HG03558 (cell line): Measurements from ENCODE around the gene SPON2.

Source experiments
- ATAC-seq: cut with Tn5 transposase; IDR thresholded peaks from one replicate; pipeline ENCODE4 v1.9.1; 2021; ENCODE audit warnings: moderate number of reproducible peaks; ENCODE audit not compliant: unreplicated experiment; ENCODE audit errors: extremely low read depth

SPON2 gene

GRCh38 chr4:1196421-1197183, 24.2 kb upstream of the SPON2 start:
- ATAC-seq, result no peak

GRCh38 chr4:1195891-1196401, 23.6 kb upstream of the SPON2 start:
- no peak for ATAC-seq

- no peak for ATAC-seq
These were observed 22.8 kb upstream of the SPON2 start for GRCh38 chr4:1195109-1195671.

- ATAC-seq, result no peak
These were observed 21.9 kb upstream of the SPON2 start for GRCh38 chr4:1194010-1194900.

- ATAC-seq, result no peak
These were observed 21.0 kb upstream of the SPON2 start for GRCh38 chr4:1193206-1194009.

GRCh38 chr4:1192493-1193205, 20.3 kb upstream of the SPON2 start:
- ATAC-seq, result no peak

- ATAC-seq, result no peak
These were observed 19.7 kb upstream of the SPON2 start for GRCh38 chr4:1192091-1192492.

GRCh38 chr4:1191621-1192020, 19.2 kb upstream of the SPON2 start:
- no peak for ATAC-seq

GRCh38 chr4:1187182-1187581, 14.8 kb upstream of the SPON2 start:
- ATAC-seq, result no peak

- no peak for ATAC-seq
These were observed 11.8 kb upstream of the SPON2 start for GRCh38 chr4:1183985-1184773.

GRCh38 chr4:1182313-1182712, 9.9 kb upstream of the SPON2 start:
- no peak for ATAC-seq

- no peak for ATAC-seq
These were observed 8.3 kb upstream of the SPON2 start for GRCh38 chr4:1180663-1181062.

GRCh38 chr4:1179976-1180375, 7.6 kb upstream of the SPON2 start:
- no peak for ATAC-seq

GRCh38 chr4:1179089-1179441, 6.7 kb upstream of the SPON2 start:
- ATAC-seq, result no peak

GRCh38 chr4:1178300-1179088, 6.1 kb upstream of the SPON2 start:
- no peak for ATAC-seq

GRCh38 chr4:1177274-1178141, 5.1 kb upstream of the SPON2 start:
- ATAC-seq, result no peak
